MM.1S (cell line): ENCODE data around the gene TMX2.

Source experiments
- DNase-seq: peaks from one replicate; pipeline ENCODE4 v3.0.0-alpha.2; 2015
- H2AFZ ChIP-seq: fragments of 300-600 bp; sonication (generic); 2 replicates; pipeline ENCODE4 v1.6.0; 2016; ENCODE audit warnings: antibody characterized with exemption, low read length
- H3F3A ChIP-seq: fragments of 300-600 bp; sonication (generic); 2 replicates; pipeline ENCODE4 v1.6.1; 2016; ENCODE audit warnings: mild to moderate bottlenecking, antibody characterized with exemption, low read length, moderate library complexity, mixed read lengths; ENCODE audit not compliant: insufficient read depth
- H3K27ac ChIP-seq: fragments of 300-600 bp; sonication (generic); 2 replicates; pipeline ENCODE4 v1.5.1; 2016; ENCODE audit warnings: mild to moderate bottlenecking, low read length
- H3K27me3 ChIP-seq: fragments of 300-600 bp; sonication (generic); replicated peaks from 2 replicates; pipeline ENCODE4 v1.6.0; 2016; ENCODE audit warnings: low read length; ENCODE audit not compliant: insufficient read depth
- H3K36me3 ChIP-seq: fragments of 300-600 bp; sonication (generic); replicated peaks from 2 replicates; pipeline ENCODE4 v1.6.1; 2016; ENCODE audit warnings: mild to moderate bottlenecking, low read length, mixed read lengths; ENCODE audit not compliant: insufficient read depth
- H3K4me1 ChIP-seq: fragments of 300-600 bp; sonication (generic); 2 replicates; pipeline ENCODE4 v1.6.1; 2016; ENCODE audit warnings: low read length, mixed read lengths
- H3K4me2 ChIP-seq: fragments of 300-600 bp; sonication (generic); 2 replicates; pipeline ENCODE4 v1.6.0; 2016; ENCODE audit warnings: low read depth, low read length
- H3K4me3 ChIP-seq: fragments of 300-600 bp; sonication (generic); 2 replicates; pipeline ENCODE4 v1.5.1; 2016; ENCODE audit warnings: low read length, mixed read lengths
- H3K79me2 ChIP-seq: fragments of 300-600 bp; sonication (generic); 2 replicates; pipeline ENCODE4 v1.6.1; 2016; ENCODE audit warnings: mixed run types, low read length, mixed read lengths
- H3K9ac ChIP-seq: fragments of 300-600 bp; sonication (generic); 2 replicates; pipeline ENCODE4 v1.6.1; 2016; ENCODE audit warnings: low read length, mixed read lengths
- H3K9me2 ChIP-seq: fragments of 300-600 bp; sonication (generic); replicated peaks from 2 replicates; pipeline ENCODE4 v1.6.1; 2016; ENCODE audit warnings: mild to moderate bottlenecking, low read length, mixed read lengths; ENCODE audit not compliant: insufficient read depth
- H3K9me3 ChIP-seq: fragments of 300-600 bp; sonication (generic); replicated peaks from 2 replicates; pipeline ENCODE4 v1.6.1; 2016; ENCODE audit warnings: mild to moderate bottlenecking, low read length, mixed read lengths; ENCODE audit not compliant: insufficient read depth
- H4K20me1 ChIP-seq: fragments of 300-600 bp; sonication (generic); 2 replicates; pipeline ENCODE4 v1.6.1; 2016; ENCODE audit warnings: mild to moderate bottlenecking, low read length, moderate library complexity, mixed read lengths; ENCODE audit not compliant: insufficient read depth
- EZH2 ChIP-seq: fragments of 300-600 bp; sonication (generic); optimal IDR thresholded peaks from 2 replicates; pipeline ENCODE3; 2017; ENCODE audit warnings: low read depth, mild to moderate bottlenecking, antibody characterized with exemption, low read length, mixed read lengths
- EZH2phosphoT487 ChIP-seq: fragments of 300-600 bp; sonication (generic); IDR thresholded peaks from 2 replicates; pipeline ENCODE4 v1.6.1; 2018; ENCODE audit warnings: antibody characterized with exemption, low read length
- TF ChIP-seq, protein P1 (sequence below): fragments of 300-600 bp; sonication (generic); IDR thresholded peaks from 2 replicates; pipeline ENCODE4 v1.5.1; 2016; ENCODE audit warnings: antibody characterized with exemption, low read length, mixed read lengths

TMX2 gene

GRCh38 chr11:57745206-57745605, 32.8 kb downstream of the TMX2 start:
- Histone ChIP-seq H2AFZ (no peak overlapping the region), H3F3A (peaks cover 6% of the 10 kb centered on the region; the same call in 1 of the 2 replicates), H4K20me1 (no peaks in the 10 kb centered on the region), H3K9me2 (no peaks in the 10 kb centered on the region), H3K9ac (no peak overlapping the region), H3K4me3 (no peak overlapping the region), H3K9me3 (no peaks in the 10 kb centered on the region), H3K27ac (no peak overlapping the region), H3K79me2 (peaks cover 26% of the 10 kb centered on the region), H3K4me1 (0 out of 2 replicates have a peak, but pooled peaks cover 5% of the 10 kb centered on the region), H3K36me3 (peaks cover 4% of the 10 kb centered on the region; the same call in 1 of the 2 replicates), H3K4me2 (no peak overlapping the region), H3K27me3 (no peaks in the 10 kb centered on the region)
- DNase-seq, result no peak
- TF ChIP-seq EZH2phosphoT487 (no peak), EZH2 (no peak)
- TF ChIP-seq, protein P1, sequence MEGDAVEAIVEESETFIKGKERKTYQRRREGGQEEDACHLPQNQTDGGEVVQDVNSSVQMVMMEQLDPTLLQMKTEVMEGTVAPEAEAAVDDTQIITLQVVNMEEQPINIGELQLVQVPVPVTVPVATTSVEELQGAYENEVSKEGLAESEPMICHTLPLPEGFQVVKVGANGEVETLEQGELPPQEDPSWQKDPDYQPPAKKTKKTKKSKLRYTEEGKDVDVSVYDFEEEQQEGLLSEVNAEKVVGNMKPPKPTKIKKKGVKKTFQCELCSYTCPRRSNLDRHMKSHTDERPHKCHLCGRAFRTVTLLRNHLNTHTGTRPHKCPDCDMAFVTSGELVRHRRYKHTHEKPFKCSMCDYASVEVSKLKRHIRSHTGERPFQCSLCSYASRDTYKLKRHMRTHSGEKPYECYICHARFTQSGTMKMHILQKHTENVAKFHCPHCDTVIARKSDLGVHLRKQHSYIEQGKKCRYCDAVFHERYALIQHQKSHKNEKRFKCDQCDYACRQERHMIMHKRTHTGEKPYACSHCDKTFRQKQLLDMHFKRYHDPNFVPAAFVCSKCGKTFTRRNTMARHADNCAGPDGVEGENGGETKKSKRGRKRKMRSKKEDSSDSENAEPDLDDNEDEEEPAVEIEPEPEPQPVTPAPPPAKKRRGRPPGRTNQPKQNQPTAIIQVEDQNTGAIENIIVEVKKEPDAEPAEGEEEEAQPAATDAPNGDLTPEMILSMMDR, result no peak

DNA sequence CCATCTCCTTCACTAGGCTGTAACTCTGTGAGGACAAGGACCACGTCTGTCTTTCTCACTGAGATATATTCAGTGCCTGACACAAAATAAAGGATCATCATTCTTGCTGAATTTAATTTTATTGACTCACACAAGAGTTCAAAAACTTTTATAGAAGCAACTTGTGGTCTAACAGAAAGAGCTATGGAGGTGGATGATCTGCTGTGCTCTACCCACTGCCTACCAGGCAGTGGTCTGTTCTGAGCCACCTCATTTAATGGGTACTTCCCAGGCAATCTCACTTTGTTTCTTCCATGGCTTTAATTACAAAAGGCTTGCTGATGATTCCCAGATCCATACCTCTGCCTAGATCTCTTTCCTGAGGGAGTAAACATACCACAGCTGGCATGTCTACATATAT, 34.5 kb downstream of the TMX2 start:
- no peak for TF ChIP-seq EZH2phosphoT487
- TF ChIP-seq, protein P1, result no peak
- TF ChIP-seq EZH2, result no peak
- peaks cover 4% of the 10 kb centered on the region; the same call in 1 of the 2 replicates for H3K36me3 ChIP-seq

DNA sequence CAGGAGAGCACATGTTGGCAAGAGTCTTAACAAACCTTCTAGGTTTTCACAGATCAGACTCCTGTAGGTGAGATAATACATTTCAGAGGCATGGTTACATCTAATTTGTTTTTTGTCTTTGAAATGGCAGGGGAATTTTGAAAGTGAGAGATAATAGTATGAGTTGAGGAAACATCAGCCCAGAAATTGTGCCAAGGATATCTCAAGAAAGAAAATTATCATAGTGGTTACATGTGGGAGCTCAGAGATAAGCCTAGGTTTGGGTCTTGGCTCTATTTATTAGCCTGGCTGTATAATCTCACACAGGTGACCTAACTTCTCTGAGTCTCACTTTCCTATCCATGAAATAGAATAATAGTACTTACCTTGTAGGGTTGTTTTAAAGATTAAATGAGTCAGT, 38.8 kb downstream of the TMX2 start:
- H4K20me1 ChIP-seq, result no peaks in the 10 kb centered on the region
- no peak for DNase-seq
- TF ChIP-seq EZH2 (no peak), EZH2phosphoT487 (no peak)
- TF ChIP-seq, protein P1, result no peak

More for the DNA sequence above, 34.5 kb downstream of the TMX2 start:
- peaks cover 20% of the 10 kb centered on the region for H3K79me2 ChIP-seq
- H3K4me1 ChIP-seq, result 0 out of 2 replicates have a peak, but pooled peaks cover 5% of the 10 kb centered on the region
- H4K20me1 ChIP-seq, result no peaks in the 10 kb centered on the region
- H3K4me2 ChIP-seq, result no peak overlapping the region
- DNase-seq, result no peak
- no peak overlapping the region for H3K9ac ChIP-seq
- no peaks in the 10 kb centered on the region for H3K9me2 ChIP-seq
- no peaks in the 10 kb centered on the region for H3K9me3 ChIP-seq
- no peaks in the 10 kb centered on the region for H3K27me3 ChIP-seq
- H3K27ac ChIP-seq, result no peak overlapping the region
- H3F3A ChIP-seq, result no peaks in the 10 kb centered on the region
- H2AFZ ChIP-seq, result no peak overlapping the region
- H3K4me3 ChIP-seq, result no peak overlapping the region

More for the DNA sequence above, 38.8 kb downstream of the TMX2 start:
- H3F3A ChIP-seq, result no peaks in the 10 kb centered on the region
- H3K27ac ChIP-seq, result no peak overlapping the region
- H3K4me1 ChIP-seq, result no peaks in the 10 kb centered on the region
- no peak overlapping the region for H3K9ac ChIP-seq
- H3K27me3 ChIP-seq, result no peaks in the 10 kb centered on the region
- no peaks in the 10 kb centered on the region for H3K9me2 ChIP-seq
- no peak overlapping the region for H2AFZ ChIP-seq
- H3K9me3 ChIP-seq, result no peaks in the 10 kb centered on the region
- H3K36me3 ChIP-seq, result no peaks in the 10 kb centered on the region
- H3K79me2 ChIP-seq, result no peaks in the 10 kb centered on the region
- H3K4me2 ChIP-seq, result no peak overlapping the region
- no peak overlapping the region for H3K4me3 ChIP-seq
